HL-60 (cell line): ENCODE data around the gene SLC25A19.

Experiments used
- DNase-seq, 2 experiments: peaks; one replicate each; pipeline ENCODE4 v3.0.0-alpha.2; 2010 to 2020; ENCODE audit warnings: low read depth in 1 of 2, low spot score in 1 of 2
- H3K27ac ChIP-seq: fragments of 250-450 bp; sonication (Bioruptor Pico); replicated peaks from 2 replicates; pipeline ENCODE4 v1.5.1; 2020; ENCODE audit warnings: mild to moderate bottlenecking, moderate library complexity
- H3K27me3 ChIP-seq: fragments of 250-450 bp; sonication (Bioruptor Pico); 2 replicates; pipeline ENCODE4 v1.5.1; 2021; ENCODE audit warnings: mild to moderate bottlenecking, moderate library complexity; ENCODE audit not compliant: insufficient read depth, poor library complexity, severe bottlenecking
- H3K4me3 ChIP-seq: replicated peaks from 2 replicates; pipeline ENCODE4 v1.5.1; 2011; ENCODE audit warnings: mild to moderate bottlenecking, control low read depth, low read length; ENCODE audit not compliant: insufficient read depth
- CTCF ChIP-seq: IDR thresholded peaks from one replicate; pipeline ENCODE4 v1.5.1; 2011; ENCODE audit warnings: low read length, control low read depth, inconsistent platforms; ENCODE audit not compliant: insufficient read depth
- GABPA ChIP-seq: IDR thresholded peaks from 2 replicates; pipeline ENCODE4 v1.6.1; 2012; ENCODE audit warnings: low read depth
- POLR2AphosphoS5 ChIP-seq: IDR thresholded peaks from 2 replicates; pipeline ENCODE4 v1.6.1; 2012; ENCODE audit warnings: low read depth
- REST ChIP-seq: IDR thresholded peaks from 2 replicates; pipeline ENCODE4 v1.6.1; 2012; ENCODE audit warnings: low read depth; ENCODE audit not compliant: insufficient replicate concordance
- SPI1 ChIP-seq: IDR thresholded peaks from 2 replicates; pipeline ENCODE4 v1.6.1; 2012; ENCODE audit warnings: low read depth, mild to moderate bottlenecking, borderline replicate concordance

SLC25A19 gene

GRCh38 chr17:75246404-75246803, 42.8 kb downstream of the SLC25A19 start:
- TF ChIP-seq POLR2AphosphoS5 (no peak), SPI1 (no peak), REST (no peak), GABPA (no peak), CTCF (no peak)
- no peaks in the 10 kb centered on the region for H3K27me3 ChIP-seq
- no peak for DNase-seq
- H3K4me3 ChIP-seq, result no peak overlapping the region
- no peak overlapping the region for H3K27ac ChIP-seq

- H3K27ac ChIP-seq, result peak overlapping the region; percentile 56
- DNase-seq, result peak in 1 of 2 experiments; percentile 38
- H3K27me3 ChIP-seq, result no peaks in the 10 kb centered on the region
- H3K4me3 ChIP-seq, result no peak overlapping the region
- TF ChIP-seq SPI1, result peak; percentile 19; the same call in 1 of the 2 replicates
- no peak for TF ChIP-seq GABPA
These were observed 44.2 kb downstream of the SLC25A19 start for GRCh38 chr17:75245011-75245410.

- peak; percentile 88 to 98 for DNase-seq
- H3K27ac ChIP-seq, result peak overlapping the region; percentile 56
- no peak overlapping the region for H3K4me3 ChIP-seq
- no peaks in the 10 kb centered on the region for H3K27me3 ChIP-seq
- peak; percentile 87 for TF ChIP-seq POLR2AphosphoS5
- no peak for TF ChIP-seq REST
- peak; percentile 17; the same call in 1 of the 2 replicates for TF ChIP-seq GABPA
- TF ChIP-seq SPI1, result peak; percentile 78; the same call in 1 of the 2 replicates
These were observed 44.9 kb downstream of the SLC25A19 start for GRCh38 chr17:75244133-75244866.

- H3K27ac ChIP-seq, result peak overlapping the region; percentile 51
- TF ChIP-seq GABPA (no peak), SPI1 (no peak), REST (no peak), CTCF (no peak), POLR2AphosphoS5 (no peak)
- no peak overlapping the region for H3K4me3 ChIP-seq
- H3K27me3 ChIP-seq, result no peaks in the 10 kb centered on the region
- DNase-seq, result peak in 1 of 2 experiments; percentile 72
These were observed 46.7 kb downstream of the SLC25A19 start for GRCh38 chr17:75242461-75243042.
